Measurements from ENCODE around the gene SLC25A51. TPM values are rescaled to one million over a fixed set of nuclear protein-coding genes. Genes with fewer than 3 reads are reported as not detected.
"Not testable (repeated sequence)": the region's sequence is repeated elsewhere in the genome, so short reads cannot be mapped to it uniquely, and the experiment has no call there.

Gene SLC25A51
- total RNA-seq, 1 donor from 2014 or later, result 24.5 TPM

GRCh38 chr9:37892063-37892462, 11.9 kb downstream of the SLC25A51 start:
- intact Hi-C loops (cut with DNase I), result no loop called here
- Histone ChIP-seq H3K4me1 (no peaks in the 10 kb centered on the region), H3K27ac (no peak overlapping the region), H3K4me3 (no peak overlapping the region), H3K27me3 (no peaks in the 10 kb centered on the region), H3K36me3 (peaks cover 55% of the 10 kb centered on the region), H3K9me3 (no peaks in the 10 kb centered on the region)
- no peak for TF ChIP-seq CTCF (IDR thresholded peaks at IDR 0.05)
- ATAC-seq (no peak), DNase-seq (no peak)

GRCh38 chr9:37891042-37891441, 12.9 kb downstream of the SLC25A51 start:
- intact Hi-C loops (cut with DNase I); DNase-seq: not testable (repeated sequence)

GRCh38 chr9:37889536-37889935, 14.4 kb downstream of the SLC25A51 start:
- Histone ChIP-seq H3K36me3 (peaks cover 32% of the 10 kb centered on the region), H3K4me1 (no peaks in the 10 kb centered on the region), H3K27me3 (no peaks in the 10 kb centered on the region), H3K4me3 (no peak overlapping the region), H3K9me3 (no peaks in the 10 kb centered on the region), H3K27ac (no peak overlapping the region)
- no peak for TF ChIP-seq CTCF (IDR thresholded peaks at IDR 0.05)
- no peak for DNase-seq
- intact Hi-C loops (cut with DNase I), result no loop called here
- no peak for ATAC-seq

More at GRCh38 chr9:37891042-37891441, 12.9 kb downstream of the SLC25A51 start:
- H3K4me1 ChIP-seq, H3K27me3 ChIP-seq, ATAC-seq, H3K9me3 ChIP-seq, H3K27ac ChIP-seq, H3K4me3 ChIP-seq: not testable (repeated sequence)
- H3K36me3 ChIP-seq, result peaks cover 45% of the 10 kb centered on the region

GRCh38 chr9:37887977-37888583, 15.8 kb downstream of the SLC25A51 start:
- H3K27ac ChIP-seq; ATAC-seq; DNase-seq; H3K4me3 ChIP-seq; intact Hi-C loops (cut with DNase I); H3K4me1 ChIP-seq; H3K9me3 ChIP-seq; H3K27me3 ChIP-seq: not testable (repeated sequence)
- peaks cover 18% of the 10 kb centered on the region for H3K36me3 ChIP-seq

GRCh38 chr9:37880916-37881479, 22.9 kb downstream of the SLC25A51 start:
- H3K4me3 ChIP-seq, result no peak overlapping the region
- H3K4me1 ChIP-seq, result no peaks in the 10 kb centered on the region
- TF ChIP-seq CTCF (IDR thresholded peaks at IDR 0.05), result no peak
- ATAC-seq (no peak), DNase-seq (no peak)
- H3K27me3 ChIP-seq, result no peaks in the 10 kb centered on the region
- no peak overlapping the region for H3K27ac ChIP-seq
- peaks cover 12% of the 10 kb centered on the region for H3K36me3 ChIP-seq
- no peaks in the 10 kb centered on the region for H3K9me3 ChIP-seq
- intact Hi-C loops (cut with DNase I), result no loop called here

- TF ChIP-seq CTCF (IDR thresholded peaks at IDR 0.05), result no peak
- no peak for ATAC-seq
- no peaks in the 10 kb centered on the region for H3K27me3 ChIP-seq
These were observed 27.6 kb downstream of the SLC25A51 start for GRCh38 chr9:37876376-37876775.

More at GRCh38 chr9:37876376-37876775, 27.6 kb downstream of the SLC25A51 start:
- H3K9me3 ChIP-seq, result no peaks in the 10 kb centered on the region
- intact Hi-C loops (cut with DNase I), result no loop called here
- no peak for DNase-seq
- H3K4me3 ChIP-seq, result no peak overlapping the region
- no peaks in the 10 kb centered on the region for H3K4me1 ChIP-seq
- peaks cover 12% of the 10 kb centered on the region for H3K36me3 ChIP-seq
- H3K27ac ChIP-seq, result no peak overlapping the region
